Right atrium auricular region (tissue), 2 donors: ENCODE results near the gene SNX9. TPM values are rescaled to one million over a fixed set of nuclear protein-coding genes. Genes with fewer than 3 reads are reported as not detected.

ENCODE experiments used
- DNase-seq: peaks from one replicate; pipeline ENCODE4 v3.0.0-alpha.2; 2019; ENCODE audit warnings: low spot score
- H3K27ac ChIP-seq, 2 donors: fragments of 200-600 bp; sonication (generic); 1 replicate in 1 of 2; 2 replicates in 1 of 2; pipeline ENCODE4 v1.5.1; 2016 to 2019
- H3K27me3 ChIP-seq, 2 donors: fragments of 200-600 bp; sonication (generic); one replicate each; pipeline versions ENCODE4 v1.5.1 to v1.6.0; 2017 to 2019
- H3K36me3 ChIP-seq: fragments of 200-600 bp; sonication (generic); one replicate; pipeline ENCODE4 v1.5.1; 2016
- H3K4me1 ChIP-seq, 2 donors: fragments of 200-600 bp; sonication (generic); one replicate each; pipeline versions ENCODE4 v1.5.1 to v1.6.0; 2017 to 2019
- H3K4me3 ChIP-seq, 2 donors: fragments of 200-600 bp; sonication (generic); 1 replicate in 1 of 2; 2 replicates in 1 of 2; pipeline ENCODE4 v1.5.1; 2017 to 2019; ENCODE audit warnings: mild to moderate bottlenecking in 1 of 2, moderate library complexity in 1 of 2
- H3K9me3 ChIP-seq, 2 donors: fragments of 200-600 bp; sonication (generic); one replicate each; pipeline ENCODE4 v1.5.1; 2019
- total RNA-seq, 2 donors: library from RNA; depleted of rRNA; stranded (reverse); fragments of >200 nt; gene quantifications; one replicate each; pipeline ENCODE4 v1.1.0, GENCODE V29; 2016
- TF ChIP-seq, protein P1 (sequence below), 2 donors: fragments of 200-600 bp; sonication (generic); IDR thresholded peaks; one replicate each; pipeline ENCODE4 v1.5.1; 2019; ENCODE audit warnings: antibody characterized with exemption in 2 of 2

Gene SNX9
- 10 to 100 TPM; 26.6 to 39.4 TPM for total RNA-seq

GRCh38 chr6:157823001-157823527 lies at the start of gene SNX9:
SNX9 (plus strand) TSS chr6:157823246; CDS start chr6:157823435, 189 bp downstream.
- no peak for DNase-seq
- no peaks in the 10 kb centered on the region for H3K27me3 ChIP-seq
- H3K4me1 ChIP-seq: peaks cover 0 to 22% of the 10 kb centered on the region in 2 donors
- H3K27ac ChIP-seq: peak within 1 kb of the TSS; percentile 95 to 96
- TF ChIP-seq, protein P1, sequence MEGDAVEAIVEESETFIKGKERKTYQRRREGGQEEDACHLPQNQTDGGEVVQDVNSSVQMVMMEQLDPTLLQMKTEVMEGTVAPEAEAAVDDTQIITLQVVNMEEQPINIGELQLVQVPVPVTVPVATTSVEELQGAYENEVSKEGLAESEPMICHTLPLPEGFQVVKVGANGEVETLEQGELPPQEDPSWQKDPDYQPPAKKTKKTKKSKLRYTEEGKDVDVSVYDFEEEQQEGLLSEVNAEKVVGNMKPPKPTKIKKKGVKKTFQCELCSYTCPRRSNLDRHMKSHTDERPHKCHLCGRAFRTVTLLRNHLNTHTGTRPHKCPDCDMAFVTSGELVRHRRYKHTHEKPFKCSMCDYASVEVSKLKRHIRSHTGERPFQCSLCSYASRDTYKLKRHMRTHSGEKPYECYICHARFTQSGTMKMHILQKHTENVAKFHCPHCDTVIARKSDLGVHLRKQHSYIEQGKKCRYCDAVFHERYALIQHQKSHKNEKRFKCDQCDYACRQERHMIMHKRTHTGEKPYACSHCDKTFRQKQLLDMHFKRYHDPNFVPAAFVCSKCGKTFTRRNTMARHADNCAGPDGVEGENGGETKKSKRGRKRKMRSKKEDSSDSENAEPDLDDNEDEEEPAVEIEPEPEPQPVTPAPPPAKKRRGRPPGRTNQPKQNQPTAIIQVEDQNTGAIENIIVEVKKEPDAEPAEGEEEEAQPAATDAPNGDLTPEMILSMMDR (IDR thresholded peaks at IDR 0.05): no peak
- peak within 1 kb of the TSS; percentile 79 to 96 for H3K4me3 ChIP-seq
- H3K36me3 ChIP-seq: no peaks in the 10 kb centered on the region
- no peaks in the 10 kb centered on the region for H3K9me3 ChIP-seq

GRCh38 chr6:157773248-157773773 lies 49.7 kb upstream of the SNX9 start:
- Histone ChIP-seq H3K9me3 (no peaks in the 10 kb centered on the region), H3K4me1 (no peaks in the 10 kb centered on the region), H3K4me3 (no peak overlapping the region), H3K27ac (no peak overlapping the region), H3K36me3 (no peaks in the 10 kb centered on the region), H3K27me3 (no peaks in the 10 kb centered on the region)
- TF ChIP-seq, protein P1 (IDR thresholded peaks at IDR 0.05): no peak
- no peak for DNase-seq

DNA sequence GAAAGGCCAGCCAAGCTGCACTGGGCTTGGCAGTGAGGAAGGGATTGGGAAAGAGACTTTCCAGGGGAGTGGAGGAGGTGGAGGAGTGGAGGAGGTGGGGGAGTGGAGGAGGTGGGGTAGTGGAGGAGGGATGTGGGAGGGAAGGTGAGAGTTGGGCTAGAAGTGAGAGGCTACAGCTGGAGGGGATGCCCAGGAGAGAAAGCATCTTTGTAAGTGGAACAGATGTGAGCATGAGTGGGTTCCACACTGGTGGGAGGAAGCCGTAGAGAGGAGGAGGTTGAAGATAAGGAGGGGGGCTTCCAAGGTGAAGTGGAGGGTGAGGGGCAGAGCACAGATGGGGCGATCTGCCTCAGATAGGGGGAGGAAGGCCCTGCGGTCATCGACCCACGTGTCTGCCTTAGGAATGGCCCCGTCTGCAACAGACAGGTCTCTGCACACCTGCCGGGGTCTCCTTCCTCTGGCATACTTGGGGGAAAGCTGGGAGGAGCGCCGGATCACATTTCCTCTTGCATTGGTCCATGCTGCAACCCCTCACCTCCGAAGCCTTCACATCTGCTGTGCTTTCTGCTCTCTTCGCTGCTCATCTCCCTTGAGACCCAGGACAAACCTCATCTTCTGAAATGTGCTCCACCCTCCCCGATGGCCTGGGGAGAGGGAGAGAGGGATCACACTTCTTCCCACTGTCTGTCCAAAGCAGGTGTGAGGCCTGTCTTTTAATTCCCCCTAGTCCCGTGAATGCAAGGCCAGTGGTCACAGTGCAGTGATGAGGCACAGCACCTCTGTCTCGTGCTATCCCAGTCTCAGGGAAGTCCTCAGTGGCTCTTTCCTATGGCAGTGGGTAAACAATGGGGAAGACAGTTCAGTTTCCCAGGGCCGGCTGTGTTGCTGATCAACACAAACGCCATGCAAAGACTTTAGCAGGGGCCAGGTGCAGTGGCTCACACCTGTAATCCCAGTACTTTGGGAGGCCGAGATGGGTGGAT lies 48.6 kb upstream of the SNX9 start:
- DNase-seq: no peak
- Histone ChIP-seq H3K4me3 (no peak overlapping the region), H3K4me1 (no peaks in the 10 kb centered on the region), H3K27me3 (no peaks in the 10 kb centered on the region), H3K27ac (no peak overlapping the region), H3K9me3 (no peaks in the 10 kb centered on the region), H3K36me3 (no peaks in the 10 kb centered on the region)
- TF ChIP-seq, protein P1 (IDR thresholded peaks at IDR 0.05): no peak

GRCh38 chr6:157775376-157775775 lies 47.7 kb upstream of the SNX9 start:
- H3K36me3 ChIP-seq: no peaks in the 10 kb centered on the region
- H3K9me3 ChIP-seq: no peaks in the 10 kb centered on the region
- no peak for DNase-seq
- H3K27ac ChIP-seq: no peak overlapping the region
- no peaks in the 10 kb centered on the region for H3K27me3 ChIP-seq
- H3K4me3 ChIP-seq: no peak overlapping the region
- H3K4me1 ChIP-seq: no peaks in the 10 kb centered on the region
- TF ChIP-seq, protein P1 (IDR thresholded peaks at IDR 0.05): no peak

DNA sequence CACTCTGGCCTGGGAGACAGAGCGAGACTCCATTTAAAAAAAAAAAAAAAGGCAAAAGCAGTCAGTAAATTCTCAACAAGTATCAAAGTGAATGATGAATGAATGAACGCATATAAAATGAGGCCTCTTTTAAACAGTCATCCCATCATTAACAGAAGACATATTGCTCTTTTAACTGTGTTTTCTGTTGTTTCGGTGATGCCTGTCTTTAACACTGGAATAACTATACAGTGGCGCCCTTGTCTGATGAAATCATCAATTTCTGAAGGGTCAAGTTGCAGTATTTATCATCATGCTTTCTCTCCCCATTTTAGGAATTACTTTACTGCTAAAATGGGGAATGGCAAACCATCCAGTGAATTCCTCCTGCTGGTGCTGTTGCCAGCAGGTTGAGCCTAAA lies 45.7 kb upstream of the SNX9 start:
- Histone ChIP-seq H3K27me3 (no peaks in the 10 kb centered on the region), H3K27ac (no peak overlapping the region), H3K36me3 (no peaks in the 10 kb centered on the region), H3K9me3 (no peaks in the 10 kb centered on the region), H3K4me3 (no peak overlapping the region), H3K4me1 (no peaks in the 10 kb centered on the region)
- TF ChIP-seq, protein P1 (IDR thresholded peaks at IDR 0.05): no peak
- no peak for DNase-seq
